Adrenal gland (tissue), 12 donors: Measurements from ENCODE around the gene SPG7. TPM values are rescaled to one million over a fixed set of nuclear protein-coding genes. Genes with fewer than 3 reads are reported as not detected.

Experiments used
- DNase-seq, 7 donors: peaks; one replicate each; pipeline ENCODE4 v3.0.0-alpha.2; 2019 to 2020
- H3K27ac ChIP-seq, 5 donors: fragments of 200-600 bp; sonication (generic) in 4 of 5; 1 replicate in 3 of 5; 2 replicates in 2 of 5; pipeline versions ENCODE4 v1.5.1 to v1.8.0; 2016 to 2020; ENCODE audit warnings: mild to moderate bottlenecking in 1 of 5
- H3K27me3 ChIP-seq: fragments of 200-600 bp; 2 replicates; pipeline ENCODE4 v1.8.0; 2021
- H3K36me3 ChIP-seq, 2 donors: fragments of 200-600 bp; replicated peaks in 1 of 2; 1 replicate in 1 of 2; 2 replicates in 1 of 2; pipeline versions ENCODE4 v1.5.1 to v1.8.0; 2018 to 2022
- H3K4me1 ChIP-seq, 2 donors: fragments of 200-600 bp; replicated peaks in 1 of 2; 1 replicate in 1 of 2; 2 replicates in 1 of 2; pipeline versions ENCODE4 v1.5.1 to v1.8.0; 2018 to 2021
- H3K4me3 ChIP-seq, 4 donors: fragments of 200-600 bp; sonication (generic) in 3 of 4; one replicate each; pipeline ENCODE4 v1.5.1; 2016 to 2018
- H3K9me3 ChIP-seq, 3 donors: fragments of 200-600 bp; sonication (generic) in 1 of 3; replicated peaks in 1 of 3; 1 replicate in 2 of 3; 2 replicates in 1 of 3; pipeline versions ENCODE4 v1.5.1 to v1.8.0; 2016 to 2021
- POLR2A ChIP-seq, 2 donors: fragments of 450-650 bp; IDR thresholded peaks; one replicate each; pipeline ENCODE4 v1.6.1; 2017; ENCODE audit warnings: antibody characterized with exemption in 2 of 2, mild to moderate bottlenecking in 2 of 2, moderate library complexity in 1 of 2
- WGBS, 4 donors: extraction: QIAGEN DNeasy Blood & Tissue Kit in 2 of 4; methylation state at CpG; one replicate each; pipeline versions ENCODE4 v1.1.5 to v1.1.7; 2013 to 2017; 5-methylcytosine and 5-hydroxymethylcytosine counted together
- intact Hi-C, 2 donors: fragments of 100-400 bp; cut with DNase I; formaldehyde crosslinking; loops; one replicate each; pipeline versions ENCODE4 v1.14.1 to v1.15.0; 2022 to 2023
- polyA plus RNA-seq, 3 donors: library from polyadenylated mRNA; stranded (reverse); fragments of 200-250 nt in 2 of 3; fragments of 350-450 nt in 1 of 3; fragmentation: Illumina TruSeq in 1 of 3; extraction: RNeasy Lipid Tissue Mini Kit (QIAGEN cat#74804) in 1 of 3; gene quantifications; one replicate each; pipeline ENCODE4 v1.2.3, GENCODE V29; 2013 to 2014
- small RNA-seq, 2 donors: library from RNA; depleted of rRNA; stranded (forward); fragments of <200 nt; gene quantifications; one replicate each; pipeline ENCODE3, GENCODE V24; 2016
- total RNA-seq, 9 donors: library from RNA; depleted of rRNA in 4 of 9; stranded (reverse); fragments of >200 nt in 4 of 9; fragments of 120-200 nt in 1 of 9; fragmentation: NEBNext Ultra II Directional in 1 of 9; extraction: Animal tissue kit (Norgen Biotek cat#: 25700) in 1 of 9; gene quantifications; one replicate each; pipeline versions ENCODE4 v1.1.0 to v1.2.4, GENCODE V29; 2013 to 2023
- TF ChIP-seq, protein P1 (sequence below), 6 experiments: fragments of 450-650 bp in 4 of 6; fragments of 200-600 bp in 2 of 6; sonication (generic) in 1 of 6; IDR thresholded peaks; 1 replicate in 5 of 6; 2 replicates in 1 of 6; pipeline versions ENCODE4 v1.5.1 to v1.8.0; 2016 to 2021; ENCODE audit warnings: antibody characterized with exemption in 6 of 6, mild to moderate bottlenecking in 2 of 6, moderate library complexity in 1 of 6
- donor health status: healthy with polysubstance abuse.
- donor health status: Bipolar disorder and iron deficiency.
- donor health status: DM: yes; HTN: yes; CAD: no.
- donor health status: DM: no; HTN: no; CAD: no.
- donor health status: DM: no; HTN: no; CAD: no.
- donor health status: DM: yes; HTN: yes; CAD: no.

The SPG7 gene
- total and polyA plus RNA-seq, 12 donors: 57.1 to 250 (median 142) TPM

DNA sequence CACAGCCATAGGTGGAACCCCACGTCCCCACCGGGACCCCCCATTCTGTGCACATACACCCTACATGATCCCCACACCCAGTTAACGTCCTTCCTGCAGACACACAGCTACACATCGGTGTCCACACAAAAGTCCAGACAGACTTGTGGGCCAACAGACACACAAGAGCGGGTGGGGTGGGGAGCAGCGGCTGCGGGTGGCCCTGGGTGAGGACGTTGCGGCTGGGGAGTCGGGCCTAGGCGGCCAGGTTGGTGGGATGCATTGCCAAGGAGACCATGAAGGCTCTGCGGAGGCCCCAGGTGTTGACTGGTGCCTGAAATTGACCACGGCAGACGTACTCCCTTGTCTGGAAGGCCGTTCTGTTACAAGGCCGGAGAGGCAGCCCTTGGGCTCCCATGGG lies 96.6 kb downstream of the SPG7 start:
- no peak for DNase-seq
- TF ChIP-seq POLR2A (IDR thresholded peaks at IDR 0.05): no peak
- TF ChIP-seq, protein P1, sequence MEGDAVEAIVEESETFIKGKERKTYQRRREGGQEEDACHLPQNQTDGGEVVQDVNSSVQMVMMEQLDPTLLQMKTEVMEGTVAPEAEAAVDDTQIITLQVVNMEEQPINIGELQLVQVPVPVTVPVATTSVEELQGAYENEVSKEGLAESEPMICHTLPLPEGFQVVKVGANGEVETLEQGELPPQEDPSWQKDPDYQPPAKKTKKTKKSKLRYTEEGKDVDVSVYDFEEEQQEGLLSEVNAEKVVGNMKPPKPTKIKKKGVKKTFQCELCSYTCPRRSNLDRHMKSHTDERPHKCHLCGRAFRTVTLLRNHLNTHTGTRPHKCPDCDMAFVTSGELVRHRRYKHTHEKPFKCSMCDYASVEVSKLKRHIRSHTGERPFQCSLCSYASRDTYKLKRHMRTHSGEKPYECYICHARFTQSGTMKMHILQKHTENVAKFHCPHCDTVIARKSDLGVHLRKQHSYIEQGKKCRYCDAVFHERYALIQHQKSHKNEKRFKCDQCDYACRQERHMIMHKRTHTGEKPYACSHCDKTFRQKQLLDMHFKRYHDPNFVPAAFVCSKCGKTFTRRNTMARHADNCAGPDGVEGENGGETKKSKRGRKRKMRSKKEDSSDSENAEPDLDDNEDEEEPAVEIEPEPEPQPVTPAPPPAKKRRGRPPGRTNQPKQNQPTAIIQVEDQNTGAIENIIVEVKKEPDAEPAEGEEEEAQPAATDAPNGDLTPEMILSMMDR (IDR thresholded peaks at IDR 0.05): no peak
- H3K36me3 ChIP-seq: no peaks in the 10 kb centered on the region
- WGBS, 4 donors: 59 to 83% (median 71%) methylated on average over 8 to 16 of the region's 16 CpGs
- no peaks in the 10 kb centered on the region for H3K4me1 ChIP-seq
- H3K4me3 ChIP-seq: no peak overlapping the region
- intact Hi-C loops: no loop called here
- H3K27ac ChIP-seq: no peak overlapping the region
- no peaks in the 10 kb centered on the region for H3K27me3 ChIP-seq
- no peaks in the 10 kb centered on the region for H3K9me3 ChIP-seq

DNA sequence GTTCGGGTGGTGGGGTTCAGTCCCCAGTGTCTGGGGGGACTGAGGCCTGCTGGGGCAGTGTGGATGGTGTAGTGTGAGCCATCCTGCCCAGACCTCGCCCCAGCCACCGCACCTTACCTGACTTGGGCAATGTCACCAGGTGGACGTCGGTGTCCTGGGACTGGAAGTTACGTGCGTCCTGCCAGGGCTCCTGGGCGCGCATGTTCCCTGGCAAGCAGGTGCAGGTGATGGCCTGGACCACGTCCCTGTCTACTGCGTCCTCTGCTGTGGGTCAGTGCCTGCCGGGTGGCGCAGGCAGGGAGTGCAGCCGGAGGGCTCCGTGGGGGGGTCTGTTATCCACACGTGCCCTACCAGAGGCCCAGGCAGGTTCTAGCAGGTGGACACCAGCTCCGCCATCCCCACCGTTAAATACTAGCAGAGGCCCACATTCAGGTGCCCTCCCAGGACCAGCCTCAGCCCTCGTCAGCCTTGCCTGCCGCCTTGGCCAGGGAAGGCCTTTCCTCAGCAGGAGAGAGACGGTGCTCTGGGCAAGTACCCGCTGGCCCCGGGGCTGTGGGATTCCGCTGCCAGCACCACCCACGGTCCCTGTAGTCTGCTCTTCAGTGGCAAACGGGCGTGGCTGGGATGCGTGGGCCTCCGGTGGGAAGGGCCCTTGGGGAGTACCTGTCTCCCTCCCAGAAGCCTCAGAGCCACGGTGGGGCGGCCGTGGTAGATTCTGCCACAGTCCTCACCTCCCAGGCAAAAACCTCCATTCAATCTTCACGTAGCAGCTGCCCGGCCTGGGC lies 97.2 kb downstream of the SPG7 start:
- Histone ChIP-seq H3K27me3 (no peaks in the 10 kb centered on the region), H3K9me3 (no peaks in the 10 kb centered on the region), H3K27ac (no peak overlapping the region), H3K36me3 (no peaks in the 10 kb centered on the region), H3K4me3 (no peak overlapping the region), H3K4me1 (no peaks in the 10 kb centered on the region)
- DNase-seq: no peak
- 77 to 86% (median 81%) methylated on average over 13 to 34 of the region's 34 CpGs for WGBS, 4 donors
- TF ChIP-seq, protein P1 (IDR thresholded peaks at IDR 0.05): no peak
- no peak for TF ChIP-seq POLR2A (IDR thresholded peaks at IDR 0.05)
- intact Hi-C loops: no loop called here

DNA sequence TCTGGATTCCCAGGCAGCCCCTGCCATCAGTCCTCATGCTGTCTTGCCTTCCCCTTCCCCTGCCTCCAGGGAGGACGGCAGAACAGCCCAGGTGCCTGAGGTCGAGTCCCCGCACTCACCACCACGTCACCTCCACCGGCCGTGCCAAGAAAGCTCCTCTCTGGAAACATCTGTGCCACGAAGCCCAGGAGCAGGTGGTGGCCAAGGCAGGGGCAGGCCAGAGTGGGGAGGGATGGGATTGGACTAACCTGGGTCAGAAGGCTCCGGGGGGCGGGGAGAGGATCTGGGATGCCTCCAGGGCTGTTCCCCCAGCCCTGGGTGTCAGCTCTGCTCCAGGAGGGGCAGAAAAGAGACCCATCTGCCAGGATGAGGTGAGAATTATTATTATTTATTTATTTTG lies 97.8 kb downstream of the SPG7 start:
- 80 to 86% (median 83%) methylated on average over 3 to 9 of the region's 9 CpGs for WGBS, 4 donors
- no peak for TF ChIP-seq POLR2A (IDR thresholded peaks at IDR 0.05)
- TF ChIP-seq, protein P1 (IDR thresholded peaks at IDR 0.05): no peak
- no peaks in the 10 kb centered on the region for H3K36me3 ChIP-seq
- intact Hi-C loops: no loop called here
- H3K27me3 ChIP-seq: no peaks in the 10 kb centered on the region
- H3K9me3 ChIP-seq: no peaks in the 10 kb centered on the region
- no peaks in the 10 kb centered on the region for H3K4me1 ChIP-seq
- DNase-seq: no peak
- no peak overlapping the region for H3K27ac ChIP-seq
- no peak overlapping the region for H3K4me3 ChIP-seq

Small RNA genes lying within 50 kb of the gene (small RNA-seq; reads per million reads assigned to genes)
- 0 reads per million in 2 donors for gene SNORD68

Other genes with a start within 250 kb of the SPG7 start
- gene ANKRD11, start 17.8 kb upstream of the SPG7 start, total RNA-seq: 100 to 1,000 TPM in 3 of 9 donors, 10 to 100 TPM in 6; 29.7 to 127 (median 83.5) TPM
- gene ANKRD11, start 17.8 kb upstream of the SPG7 start, polyA plus RNA-seq: 100 to 1,000 TPM in 1 of 3 donors, 10 to 100 TPM in 2; 56.3 to 125 (median 76.6) TPM
- over 10,000 TPM in 1 of 9 donors, 1,000 to 10,000 TPM in 8; 1,683 to 12,881 (median 2,396) TPM for gene RPL13, start 52.3 kb downstream of the SPG7 start, total RNA-seq
- 1,000 to 10,000 TPM in 2 of 3 donors, 100 to 1,000 TPM in 1; 893 to 8,950 (median 4,547) TPM for gene RPL13, start 52.3 kb downstream of the SPG7 start, polyA plus RNA-seq
- gene CPNE7, start 67.4 kb downstream of the SPG7 start, total RNA-seq: 1 to 10 TPM in 2 of 9 donors, under 1 TPM in 4, not detected in 3; 0.15 to 1.8 (median 0.45) TPM
- gene CPNE7, start 67.4 kb downstream of the SPG7 start, polyA plus RNA-seq: 1 to 10 TPM in 1 of 3 donors, under 1 TPM in 2; 0.35 to 6.8 (median 0.94) TPM
- gene DPEP1, start 105.2 kb downstream of the SPG7 start, total RNA-seq: 10 to 100 TPM in 1 of 9 donors, 1 to 10 TPM in 7, under 1 TPM in 1; 0.44 to 27.3 (median 5.0) TPM
- gene DPEP1, start 105.2 kb downstream of the SPG7 start, polyA plus RNA-seq: 1 to 10 TPM in 1 of 3 donors, under 1 TPM in 2; 0.60 to 4.1 (median 0.88) TPM
- 10 to 100 TPM; 50.7 to 100.0 (median 64.4) TPM for gene CHMP1A, start 149.3 kb downstream of the SPG7 start, total RNA-seq
- gene CHMP1A, start 149.3 kb downstream of the SPG7 start, polyA plus RNA-seq: 10 to 100 TPM; 32.5 to 91.5 (median 79.0) TPM
- 1 to 10 TPM; 1.9 to 7.5 (median 4.1) TPM for gene SPATA33, start 149.4 kb downstream of the SPG7 start, total RNA-seq
- 10 to 100 TPM in 1 of 3 donors, 1 to 10 TPM in 2; 5.1 to 13.5 (median 6.5) TPM for gene SPATA33, start 149.4 kb downstream of the SPG7 start, polyA plus RNA-seq
- gene CDK10, start 178.3 kb downstream of the SPG7 start, total RNA-seq: 100 to 1,000 TPM in 1 of 9 donors, 10 to 100 TPM in 8; 31.5 to 127 (median 62.1) TPM
- gene CDK10, start 178.3 kb downstream of the SPG7 start, polyA plus RNA-seq: 100 to 1,000 TPM in 2 of 3 donors, 10 to 100 TPM in 1; 29.5 to 289 (median 159) TPM
- gene SPATA2L, start 193.3 kb downstream of the SPG7 start, total RNA-seq: 10 to 100 TPM in 5 of 9 donors, 1 to 10 TPM in 4; 3.0 to 29.4 (median 10.4) TPM
- gene SPATA2L, start 193.3 kb downstream of the SPG7 start, polyA plus RNA-seq: 10 to 100 TPM in 2 of 3 donors, under 1 TPM in 1; 0.20 to 17.5 (median 17.4) TPM
- gene VPS9D1, start 212.5 kb downstream of the SPG7 start, total RNA-seq: 10 to 100 TPM in 8 of 9 donors, 1 to 10 TPM in 1; 7.2 to 39.5 (median 23.2) TPM
- 100 to 1,000 TPM in 1 of 3 donors, 10 to 100 TPM in 1, 1 to 10 TPM in 1; 3.9 to 102 (median 62.3) TPM for gene VPS9D1, start 212.5 kb downstream of the SPG7 start, polyA plus RNA-seq
- 10 to 100 TPM; 11.8 to 35.0 (median 21.8) TPM for gene ZNF276, start 213.1 kb downstream of the SPG7 start, total RNA-seq
- 10 to 100 TPM in 2 of 3 donors, 1 to 10 TPM in 1; 9.3 to 84.5 (median 76.0) TPM for gene ZNF276, start 213.1 kb downstream of the SPG7 start, polyA plus RNA-seq